ENCODE data around the gene MT3.

Gene MT3

DNA sequence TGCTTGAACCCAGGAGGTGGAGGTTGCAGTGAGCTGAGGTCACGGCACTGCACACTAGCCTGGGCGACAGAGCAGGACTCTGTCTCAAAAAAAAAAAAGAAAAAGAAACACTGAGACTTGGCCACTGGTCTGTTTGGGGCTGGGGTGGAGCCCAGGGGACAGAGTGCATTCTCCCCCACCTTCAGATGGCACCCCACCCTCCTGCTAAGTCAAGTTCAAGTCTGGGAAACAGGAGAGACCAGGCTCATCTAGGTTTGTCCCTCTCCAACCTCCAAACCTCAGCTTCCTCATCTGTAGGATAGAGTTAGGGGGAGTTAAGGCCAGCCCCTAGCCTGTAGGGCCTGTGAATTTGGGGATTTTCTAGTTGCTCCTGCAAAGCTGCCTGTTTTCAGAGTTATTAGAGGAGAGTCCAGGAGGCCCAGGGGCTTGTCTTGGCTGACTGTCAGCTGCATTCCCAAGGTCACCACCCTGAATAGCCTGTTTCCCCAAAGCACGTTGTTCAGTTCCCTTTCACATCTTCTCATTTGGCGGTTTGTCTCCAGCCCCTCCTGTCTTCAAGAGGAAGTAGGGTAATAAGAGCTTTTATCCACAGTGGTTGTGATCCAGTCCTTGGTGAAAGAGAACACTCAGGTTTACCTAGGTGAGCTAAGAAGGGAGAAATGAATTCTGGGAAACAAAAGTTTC lies 2.2 kb downstream of the MT3 start:
- TF ChIP-seq, protein P1, sequence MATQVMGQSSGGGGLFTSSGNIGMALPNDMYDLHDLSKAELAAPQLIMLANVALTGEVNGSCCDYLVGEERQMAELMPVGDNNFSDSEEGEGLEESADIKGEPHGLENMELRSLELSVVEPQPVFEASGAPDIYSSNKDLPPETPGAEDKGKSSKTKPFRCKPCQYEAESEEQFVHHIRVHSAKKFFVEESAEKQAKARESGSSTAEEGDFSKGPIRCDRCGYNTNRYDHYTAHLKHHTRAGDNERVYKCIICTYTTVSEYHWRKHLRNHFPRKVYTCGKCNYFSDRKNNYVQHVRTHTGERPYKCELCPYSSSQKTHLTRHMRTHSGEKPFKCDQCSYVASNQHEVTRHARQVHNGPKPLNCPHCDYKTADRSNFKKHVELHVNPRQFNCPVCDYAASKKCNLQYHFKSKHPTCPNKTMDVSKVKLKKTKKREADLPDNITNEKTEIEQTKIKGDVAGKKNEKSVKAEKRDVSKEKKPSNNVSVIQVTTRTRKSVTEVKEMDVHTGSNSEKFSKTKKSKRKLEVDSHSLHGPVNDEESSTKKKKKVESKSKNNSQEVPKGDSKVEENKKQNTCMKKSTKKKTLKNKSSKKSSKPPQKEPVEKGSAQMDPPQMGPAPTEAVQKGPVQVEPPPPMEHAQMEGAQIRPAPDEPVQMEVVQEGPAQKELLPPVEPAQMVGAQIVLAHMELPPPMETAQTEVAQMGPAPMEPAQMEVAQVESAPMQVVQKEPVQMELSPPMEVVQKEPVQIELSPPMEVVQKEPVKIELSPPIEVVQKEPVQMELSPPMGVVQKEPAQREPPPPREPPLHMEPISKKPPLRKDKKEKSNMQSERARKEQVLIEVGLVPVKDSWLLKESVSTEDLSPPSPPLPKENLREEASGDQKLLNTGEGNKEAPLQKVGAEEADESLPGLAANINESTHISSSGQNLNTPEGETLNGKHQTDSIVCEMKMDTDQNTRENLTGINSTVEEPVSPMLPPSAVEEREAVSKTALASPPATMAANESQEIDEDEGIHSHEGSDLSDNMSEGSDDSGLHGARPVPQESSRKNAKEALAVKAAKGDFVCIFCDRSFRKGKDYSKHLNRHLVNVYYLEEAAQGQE (IDR thresholded peaks at IDR 0.05; ENCODE audit: insufficient read depth in 1 of 2, low read depth in 2 of 2, low read length in 2 of 2): no peak
- TF ChIP-seq FOXP2 (optimal IDR thresholded peaks at IDR 0.05; ENCODE audit: borderline replicate concordance, extremely low read depth, extremely low read length, insufficient read depth) (no peak), SIN3A (IDR thresholded peaks at IDR 0.05; ENCODE audit: borderline replicate concordance, insufficient read depth, low read length) (no peak), POLR2AphosphoS5 (IDR thresholded peaks at IDR 0.05; ENCODE audit: low read depth, low read length) (no peak), TAF1 (IDR thresholded peaks at IDR 0.05; ENCODE audit: borderline replicate concordance, insufficient read depth, low read length) (no peak)

- TF ChIP-seq, protein P1 (IDR thresholded peaks at IDR 0.05; ENCODE audit: insufficient read depth in 1 of 2, low read depth in 2 of 2, low read length in 2 of 2): no peak
- TF ChIP-seq SIN3A (IDR thresholded peaks at IDR 0.05; ENCODE audit: borderline replicate concordance, insufficient read depth, low read length) (no peak), FOXP2 (optimal IDR thresholded peaks at IDR 0.05; ENCODE audit: borderline replicate concordance, extremely low read depth, extremely low read length, insufficient read depth) (no peak), TAF1 (IDR thresholded peaks at IDR 0.05; ENCODE audit: borderline replicate concordance, insufficient read depth, low read length) (no peak), POLR2AphosphoS5 (IDR thresholded peaks at IDR 0.05; ENCODE audit: low read depth, low read length) (no peak)
Measured at GRCh38 chr16:56593573-56594291, 4.4 kb downstream of the MT3 start.

DNA sequence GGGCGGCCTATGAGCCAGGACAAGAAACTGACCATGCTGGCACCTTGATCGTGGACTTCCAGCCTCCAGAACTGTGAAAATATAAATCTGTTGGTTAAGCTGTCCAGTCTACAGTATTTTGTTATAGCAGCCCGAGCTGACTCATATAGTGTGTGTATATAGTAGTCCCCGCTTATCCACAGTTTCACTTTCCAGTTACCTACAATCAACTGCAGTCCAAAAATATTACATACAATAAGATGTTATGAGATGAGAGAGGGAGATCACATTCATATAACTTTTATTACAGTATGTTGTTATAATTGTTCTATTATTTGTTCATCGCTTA lies 4.9 kb downstream of the MT3 start:
- TF ChIP-seq FOXP2 (optimal IDR thresholded peaks at IDR 0.05; ENCODE audit: borderline replicate concordance, extremely low read depth, extremely low read length, insufficient read depth) (no peak), TAF1 (IDR thresholded peaks at IDR 0.05; ENCODE audit: borderline replicate concordance, insufficient read depth, low read length) (no peak), SIN3A (IDR thresholded peaks at IDR 0.05; ENCODE audit: borderline replicate concordance, insufficient read depth, low read length) (no peak), POLR2AphosphoS5 (IDR thresholded peaks at IDR 0.05; ENCODE audit: low read depth, low read length) (no peak)
- TF ChIP-seq, protein P1 (IDR thresholded peaks at IDR 0.05; ENCODE audit: insufficient read depth in 1 of 2, low read depth in 2 of 2, low read length in 2 of 2): no peak

DNA sequence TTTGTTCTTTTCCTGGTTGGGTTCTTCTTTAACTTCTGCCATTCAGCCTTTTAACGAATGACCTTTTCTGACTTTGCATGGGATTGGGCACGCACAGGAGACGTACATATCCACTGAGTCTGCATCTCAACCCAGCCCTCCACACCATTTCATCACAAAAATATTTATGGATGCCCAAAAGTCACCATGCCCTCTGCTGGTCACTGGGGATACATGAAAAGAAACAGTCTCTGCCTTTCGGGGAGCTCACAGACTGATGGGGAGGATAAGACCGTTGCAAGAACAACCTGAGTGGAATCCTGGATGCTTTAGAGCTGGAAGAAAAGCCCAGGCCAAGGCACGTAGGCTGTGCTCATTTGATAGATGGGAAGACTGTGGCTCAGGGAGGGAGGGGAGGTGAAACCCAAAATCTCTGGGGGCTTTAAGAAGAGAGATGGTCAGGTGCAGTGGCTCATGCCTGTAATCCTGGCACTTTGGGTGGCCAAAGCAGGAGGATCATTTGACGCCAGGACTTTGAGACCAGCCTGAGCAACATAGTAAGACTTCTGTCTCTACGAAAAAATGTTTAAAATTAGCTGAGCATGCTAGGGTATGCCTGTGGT lies 11.2 kb downstream of the MT3 start:
- TF ChIP-seq POLR2AphosphoS5 (IDR thresholded peaks at IDR 0.05; ENCODE audit: low read depth, low read length): no peak
- no peak for TF ChIP-seq FOXP2 (optimal IDR thresholded peaks at IDR 0.05; ENCODE audit: borderline replicate concordance, extremely low read depth, extremely low read length, insufficient read depth)
- no peak for TF ChIP-seq TAF1 (IDR thresholded peaks at IDR 0.05; ENCODE audit: borderline replicate concordance, insufficient read depth, low read length)
- TF ChIP-seq, protein P1 (IDR thresholded peaks at IDR 0.05; ENCODE audit: insufficient read depth in 1 of 2, low read depth in 2 of 2, low read length in 2 of 2): no peak
- TF ChIP-seq SIN3A (IDR thresholded peaks at IDR 0.05; ENCODE audit: borderline replicate concordance, insufficient read depth, low read length): no peak

Measured in PFSK-1 (cell line).